GM12878 (cell line): Measurements from ENCODE around the gene MACROD2. TPM values are rescaled to one million over a fixed set of nuclear protein-coding genes. Genes with fewer than 3 reads are reported as not detected.

Experiments
- ATAC-seq: fragments of 200-7000 bp; cut with Tn5 transposase; 3 replicates; pipeline ENCODE4 v1.9.1; 2020; ENCODE audit warnings: mild to moderate bottlenecking, moderate library complexity
- BruUV-seq: library from RNA; stranded (reverse); fragments of 400-500 nt; replicated peaks from 2 replicates; lab custom pipeline; 2021; lab: Mats Ljungman, UMichigan
- CTCF ChIA-PET: fragments of 300-600 bp; sonication (Branson Sonifier 250); formaldehyde crosslinking; extraction: SDS; loops from one replicate; lab custom pipeline; 2021; ENCODE audit warnings: inconsistent platforms; lab: Yijun Ruan, JAX
- POLR2A ChIA-PET: fragments of 350-600 bp; formaldehyde crosslinking; extraction: SDS; loops from one replicate; lab custom pipeline; 2021; ENCODE audit warnings: inconsistent platforms; lab: Charles Lee
- RAD21 ChIA-PET: fragments of 300-600 bp; sonication (Branson Sonifier 250); formaldehyde crosslinking; loops from one replicate; lab custom pipeline; 2023; ENCODE audit warnings: antibody characterized with exemption; ENCODE audit not compliant: unreplicated experiment; lab: Charles Lee
- SMC1A ChIA-PET: fragments of 300-600 bp; sonication (Branson Sonifier 250); formaldehyde crosslinking; loops from one replicate; lab custom pipeline; 2023; ENCODE audit not compliant: unreplicated experiment, uncharacterized antibody; lab: Charles Lee
- DNase-seq: peaks from one replicate; pipeline ENCODE4 v3.0.0-alpha.2; 2011; ENCODE audit warnings: low read depth, low spot score
- FAIRE-seq: peaks from 3 replicates; lab custom pipeline; 2011; peaks lifted over from hg19 to GRCh38; lab: Jason Lieb, UNC
- H2AFZ ChIP-seq: 2 replicates; pipeline ENCODE4 v1.6.0; 2011; ENCODE audit warnings: low read depth, low read length, control low read depth; ENCODE audit not compliant: control insufficient read depth
- H3K27ac ChIP-seq: 2 replicates; pipeline ENCODE4 v1.5.1; 2011; ENCODE audit warnings: control low read depth; ENCODE audit not compliant: control insufficient read depth, insufficient read depth
- H3K27me3 ChIP-seq, 2 experiments: replicated peaks in 1 of 2; 2 replicates each; pipeline versions ENCODE4 v1.6.0 to v1.6.1; 2011; ENCODE audit warnings: low read length in 1 of 2; ENCODE audit not compliant: control insufficient read depth in 2 of 2, insufficient read depth in 2 of 2
- H3K36me3 ChIP-seq, 2 experiments: 2 replicates each; pipeline ENCODE4 v1.5.1; 2011; ENCODE audit warnings: low read length in 1 of 2; ENCODE audit not compliant: control insufficient read depth in 2 of 2, insufficient read depth in 2 of 2
- H3K4me1 ChIP-seq: 2 replicates; pipeline ENCODE4 v1.6.1; 2011; ENCODE audit warnings: mild to moderate bottlenecking, low read length, moderate library complexity, mixed read lengths; ENCODE audit not compliant: control insufficient read depth, insufficient read depth
- H3K4me2 ChIP-seq: 2 replicates; pipeline ENCODE4 v1.6.0; 2011; ENCODE audit warnings: control low read depth; ENCODE audit not compliant: control insufficient read depth, insufficient read depth
- H3K4me3 ChIP-seq: fragments of 200-600 bp; sonication (generic); 2 replicates; pipeline ENCODE4 v1.5.1; 2016
- H3K79me2 ChIP-seq: 2 replicates; pipeline ENCODE4 v1.6.0; 2011; ENCODE audit warnings: low read length; ENCODE audit not compliant: control insufficient read depth, insufficient read depth
- H3K9ac ChIP-seq: 2 replicates; pipeline ENCODE4 v1.8.0; 2011; ENCODE audit warnings: low read length, control low read depth, mixed read lengths; ENCODE audit not compliant: control insufficient read depth, insufficient read depth
- H3K9me3 ChIP-seq: replicated peaks from 3 replicates; pipeline ENCODE4 v1.5.1; 2011; ENCODE audit warnings: mild to moderate bottlenecking, low read length; ENCODE audit not compliant: control insufficient read depth, insufficient read depth
- H4K20me1 ChIP-seq: 2 replicates; pipeline ENCODE4 v1.6.0; 2011; ENCODE audit not compliant: control insufficient read depth, insufficient read depth
- BHLHE40 ChIP-seq, 2 experiments: fragments of 450-650 bp in 1 of 2; IDR thresholded peaks; 2 replicates each; pipeline ENCODE4 v1.6.1; 2011 to 2017; ENCODE audit warnings: low read depth in 2 of 2, borderline replicate concordance in 1 of 2, improper control_type of control experiment in 1 of 2, low read length in 1 of 2, mild to moderate bottlenecking in 1 of 2
- CEBPB ChIP-seq, 2 experiments: fragments of 150-350 bp in 1 of 2; IDR thresholded peaks; 2 replicates each; pipeline ENCODE4 v1.6.1; 2012 to 2014; ENCODE audit warnings: low read depth in 2 of 2, low read length in 2 of 2, borderline replicate concordance in 1 of 2, inconsistent platforms in 1 of 2
- CUX1 ChIP-seq: IDR thresholded peaks from 2 replicates; pipeline ENCODE4 v1.6.1; 2012; ENCODE audit warnings: improper control_type of control experiment, low read depth, low read length; ENCODE audit not compliant: insufficient replicate concordance
- GATAD2B ChIP-seq: fragments of 450-650 bp; conservative IDR thresholded peaks from 2 replicates; pipeline ENCODE4 v1.6.1; 2017; ENCODE audit warnings: low read depth, mild to moderate bottlenecking, moderate library complexity
- HCFC1 ChIP-seq: fragments of 150-350 bp; IDR thresholded peaks from 2 replicates; pipeline ENCODE4 v1.6.1; 2014; ENCODE audit warnings: low read length
- HDAC2 ChIP-seq: fragments of 200-600 bp; sonication (generic); IDR thresholded peaks from 2 replicates; pipeline ENCODE4 v1.6.1; 2017
- POU2F2 ChIP-seq: IDR thresholded peaks from 3 replicates; pipeline ENCODE4 v1.6.1; 2011; ENCODE audit warnings: low read depth, mild to moderate bottlenecking, low read length, borderline replicate concordance
- RAD21 ChIP-seq: IDR thresholded peaks from 2 replicates; pipeline ENCODE4 v1.6.1; 2011; ENCODE audit warnings: mild to moderate bottlenecking, low read depth, low read length, moderate library complexity; ENCODE audit not compliant: insufficient read depth
- YY1 ChIP-seq: IDR thresholded peaks from 2 replicates; pipeline ENCODE4 v1.6.1; 2011; ENCODE audit warnings: low read depth, mild to moderate bottlenecking, low read length
- ZNF217 ChIP-seq: fragments of 450-650 bp; IDR thresholded peaks from 2 replicates; pipeline ENCODE4 v1.6.1; 2017; ENCODE audit warnings: antibody characterized with exemption, mild to moderate bottlenecking
- ZNF24 ChIP-seq: fragments of 450-650 bp; IDR thresholded peaks from 2 replicates; pipeline ENCODE4 v1.6.1; 2017; ENCODE audit warnings: antibody characterized with exemption, mild to moderate bottlenecking
- ZNF274 ChIP-seq: IDR thresholded peaks from one replicate; pipeline ENCODE4 v1.8.0; 2011; ENCODE audit not compliant: insufficient read length, insufficient read depth
- WGBS: methylation state at CpG from one replicate; pipeline ENCODE4 v1.1.6; 2016; ENCODE audit warnings: low lambda C conversion rate; ENCODE audit not compliant: insufficient replicate concordance, insufficient coverage; ENCODE audit errors: missing lambda C conversion rate; 5-methylcytosine and 5-hydroxymethylcytosine counted together
- in situ Hi-C: fragments of 300-500 bp; cut with MboI; formaldehyde crosslinking; loops from 9 replicates; pipeline ENCODE4 v1.14.3; 2018; ENCODE audit warnings: mixed read lengths
- intact Hi-C: fragments of 100-400 bp; cut with micrococcal nuclease; formaldehyde crosslinking; loops from one replicate; pipeline ENCODE4 v1.14.2; 2022; ENCODE audit not compliant: unreplicated experiment
- polyA plus RNA-seq, 11 experiments: library from polyadenylated mRNA; depleted of rRNA in 4 of 11; unstranded in 6 of 11; stranded (reverse) in 5 of 11; fragments of >200 nt; fragmentation: Nextera tagmentation in 4 of 11; fragmentation: Illumina TruSeq in 1 of 11; extraction: Ambion mirVana in 4 of 11; extraction: Trizol in 1 of 11; gene quantifications; 1 replicate in 1 of 11; 2 replicates in 10 of 11; pipeline versions ENCODE4 v1.2.1 to v1.2.3, GENCODE V29; 2011 to 2016; ENCODE audit warnings: inconsistent platforms in 2 of 11, missing spikeins in 2 of 11, low read depth in 1 of 11
- total RNA-seq, 4 experiments: library from RNA; depleted of rRNA in 3 of 4; stranded (reverse); fragments of >200 nt in 3 of 4; fragmentation: Illumina TruSeq in 1 of 4; extraction: Trizol in 1 of 4; gene quantifications; 2 replicates each; pipeline versions ENCODE4 v1.2.1 to v1.2.3, GENCODE V29; 2013 to 2021

Gene MACROD2
- total and polyA plus RNA-seq, 10 of the 15 experiments (the other 5 are each of a cell fraction or from before 2014, with no cell fraction given): 1.1 to 21.5 (median 2.2) TPM

DNA sequence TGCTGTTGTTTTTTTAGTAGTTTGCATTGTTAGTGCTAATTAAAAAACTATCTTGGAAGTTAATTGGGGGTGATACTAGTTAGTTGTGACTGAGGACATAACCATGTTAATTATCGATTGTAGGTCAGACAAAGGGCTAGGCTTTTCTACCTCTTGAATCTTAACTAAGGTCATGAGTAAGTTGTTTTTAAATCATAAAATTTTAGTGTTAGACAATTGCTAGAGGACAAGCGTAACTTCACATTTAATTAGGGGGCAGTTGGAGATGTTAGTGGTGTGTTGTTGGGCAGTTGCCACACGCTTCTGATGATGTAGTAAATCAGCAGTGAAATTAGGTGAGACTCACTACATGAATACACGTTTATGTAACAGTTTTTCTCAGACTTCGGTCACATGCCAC, 961.2 kb downstream of the MACROD2 start:
- no peak for FAIRE-seq
- intact Hi-C loops (loop anchor here (10.0 kb wide), 2 partner anchors 278 to 622 kb away; partner anchors contain the start of gene FLRT3), in situ Hi-C loops (no loop called here)
- RAD21 ChIA-PET: no interaction called here
- ATAC-seq: no peak
- H3K9me3 ChIP-seq: no peaks in the 10 kb centered on the region
- H3K27ac ChIP-seq: no peak overlapping the region
- H3K36me3 ChIP-seq: no peaks in the 10 kb centered on the region
- no peak overlapping the region for H3K9ac ChIP-seq
- WGBS: 49% methylated on average over 5 of the region's 5 CpGs
- CTCF ChIA-PET: no interaction called here
- no peaks in the 10 kb centered on the region for H3K79me2 ChIP-seq
- POLR2A ChIA-PET: no interaction called here
- H3K4me1 ChIP-seq: no peaks in the 10 kb centered on the region
- H3K4me3 ChIP-seq: no peak overlapping the region
- DNase-seq: no peak
- H3K27me3 ChIP-seq: no peaks in the 10 kb centered on the region
- no peaks in the 10 kb centered on the region for H4K20me1 ChIP-seq
- H2AFZ ChIP-seq: no peak overlapping the region
- BruUV-seq: no TSS peak
- no peak overlapping the region for H3K4me2 ChIP-seq
- SMC1A ChIA-PET: no interaction called here
- TF ChIP-seq RAD21 (no peak), ZNF274 (no peak), HDAC2 (no peak)

- ATAC-seq (no peak), FAIRE-seq (no peak), DNase-seq (no peak)
- ChIA-PET RAD21 (no interaction called here), POLR2A (no interaction called here), SMC1A (no interaction called here), CTCF (no interaction called here)
- Histone ChIP-seq H3K4me2 (no peak overlapping the region), H3K27ac (no peak overlapping the region), H3K4me3 (no peak overlapping the region), H3K27me3 (no peaks in the 10 kb centered on the region), H3K36me3 (no peaks in the 10 kb centered on the region), H4K20me1 (no peaks in the 10 kb centered on the region), H2AFZ (no peak overlapping the region), H3K4me1 (no peaks in the 10 kb centered on the region), H3K9ac (no peak overlapping the region), H3K9me3 (no peaks in the 10 kb centered on the region), H3K79me2 (no peaks in the 10 kb centered on the region)
- 54% methylated on average over 4 of the region's 4 CpGs for WGBS
- no TSS peak for BruUV-seq
- intact Hi-C loops: loop anchor here (10.0 kb wide), 2 partner anchors 277 to 623 kb away; partner anchors contain the start of gene FLRT3
- in situ Hi-C loops: no loop called here
- no peak for TF ChIP-seq CEBPB (IDR thresholded peaks at IDR 0.05; ENCODE audit: borderline replicate concordance in 1 of 2, low read depth in 2 of 2, low read length in 2 of 2)
- no peak for TF ChIP-seq HCFC1
- no peak for TF ChIP-seq BHLHE40 (IDR thresholded peaks at IDR 0.05; ENCODE audit: borderline replicate concordance in 1 of 2, low read depth in 2 of 2, low read length in 1 of 2)
- no peak for TF ChIP-seq YY1
- TF ChIP-seq GATAD2B: no peak
- no peak for TF ChIP-seq CUX1
- TF ChIP-seq ZNF24: no peak
- no peak for TF ChIP-seq POU2F2
- TF ChIP-seq ZNF217: no peak
These were observed 962.1 kb downstream of the MACROD2 start for GRCh38 chr20:14957402-14957801.
